Lower leg skin (tissue), 3 donors: ENCODE measurements around the gene RPS6KA4.

ENCODE experiments used
- CTCF ChIP-seq, 3 donors: fragments of 450-650 bp; IDR thresholded peaks; one replicate each; pipeline ENCODE4 v1.5.1; 2016; ENCODE audit warnings: antibody characterized with exemption in 3 of 3, mild to moderate bottlenecking in 3 of 3, moderate library complexity in 2 of 3
- POLR2A ChIP-seq, 2 donors: fragments of 450-650 bp; IDR thresholded peaks; one replicate each; pipeline ENCODE4 v1.6.1; 2016 to 2017; ENCODE audit warnings: antibody characterized with exemption in 2 of 2, mild to moderate bottlenecking in 1 of 2, moderate library complexity in 1 of 2

- TF ChIP-seq POLR2A (IDR thresholded peaks at IDR 0.05) (no peak), CTCF (IDR thresholded peaks at IDR 0.05) (no peak)
Measured at GRCh38 chr11:64321533-64321932, 37.4 kb upstream of the RPS6KA4 start.
